GM18951 (cell line): Measurements from ENCODE around the gene ADARB2.

Experiments used
- POLR2A ChIP-seq: IDR thresholded peaks from 4 replicates; pipeline ENCODE4 v1.6.1; 2011; ENCODE audit warnings: mild to moderate bottlenecking; ENCODE audit not compliant: insufficient read length, insufficient read depth; ENCODE audit errors: extremely low read depth
- in situ Hi-C: fragments of 300-500 bp; cut with MboI; formaldehyde crosslinking; loops from one replicate; pipeline ENCODE4 v1.12.0; 2022; ENCODE audit warnings: low sequenced_read_pairs, mixed read lengths, inconsistent platforms; ENCODE audit not compliant: unreplicated experiment

Gene ADARB2

DNA sequence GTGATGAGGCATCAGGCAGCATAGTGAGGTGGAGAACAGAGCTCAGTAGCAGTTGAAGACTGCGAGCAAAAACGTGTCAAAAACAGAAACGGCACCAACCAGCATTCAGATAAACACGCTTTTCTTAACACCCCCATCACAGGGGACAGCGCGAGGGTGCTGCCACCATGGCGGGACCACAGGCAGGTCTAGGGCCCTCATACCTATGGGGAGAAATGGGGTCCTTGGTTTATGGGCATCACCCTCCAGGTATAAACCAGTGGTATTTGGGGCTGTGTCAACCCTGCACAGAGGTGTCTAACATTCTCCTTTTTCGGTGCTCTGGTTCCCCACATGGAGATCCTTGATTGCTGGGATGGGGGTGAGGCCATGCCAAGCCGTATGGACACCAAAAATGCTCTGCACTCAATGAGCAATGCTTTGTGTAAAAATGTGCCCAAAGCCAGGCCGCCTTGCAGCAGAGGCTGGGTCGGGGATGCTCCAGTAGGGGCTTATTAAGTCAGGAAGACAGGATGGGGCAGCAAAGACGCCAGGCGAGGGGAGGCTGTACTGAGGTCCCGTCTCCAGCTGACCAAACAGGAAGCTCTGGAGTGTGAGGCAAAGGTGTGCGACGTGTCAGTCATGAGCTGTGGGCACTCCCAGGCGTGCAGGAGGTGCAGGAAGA is 489.6 kb downstream of the ADARB2 start:
- in situ Hi-C loops = no loop called here
- no peak for TF ChIP-seq POLR2A

DNA sequence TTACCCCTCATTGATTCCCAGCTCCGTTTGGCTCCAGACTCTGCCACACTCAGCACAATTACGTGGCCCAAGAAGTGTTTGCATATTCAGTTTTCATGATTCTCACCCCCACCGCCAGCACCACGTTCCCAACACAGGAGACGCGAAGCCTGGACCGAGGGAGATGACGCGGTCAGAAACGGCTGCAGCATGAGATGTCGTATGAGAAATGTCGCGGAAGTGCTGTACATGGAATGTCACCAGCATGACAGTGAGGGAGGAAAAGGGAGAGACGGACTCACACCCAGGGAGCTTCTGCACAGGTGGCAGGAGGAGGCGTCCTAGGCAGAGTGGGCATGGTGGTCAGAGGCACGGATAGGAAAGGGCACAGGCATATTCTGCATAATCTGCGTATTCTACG is 492.8 kb downstream of the ADARB2 start:
- TF ChIP-seq POLR2A = no peak
- in situ Hi-C loops = no loop called here

DNA sequence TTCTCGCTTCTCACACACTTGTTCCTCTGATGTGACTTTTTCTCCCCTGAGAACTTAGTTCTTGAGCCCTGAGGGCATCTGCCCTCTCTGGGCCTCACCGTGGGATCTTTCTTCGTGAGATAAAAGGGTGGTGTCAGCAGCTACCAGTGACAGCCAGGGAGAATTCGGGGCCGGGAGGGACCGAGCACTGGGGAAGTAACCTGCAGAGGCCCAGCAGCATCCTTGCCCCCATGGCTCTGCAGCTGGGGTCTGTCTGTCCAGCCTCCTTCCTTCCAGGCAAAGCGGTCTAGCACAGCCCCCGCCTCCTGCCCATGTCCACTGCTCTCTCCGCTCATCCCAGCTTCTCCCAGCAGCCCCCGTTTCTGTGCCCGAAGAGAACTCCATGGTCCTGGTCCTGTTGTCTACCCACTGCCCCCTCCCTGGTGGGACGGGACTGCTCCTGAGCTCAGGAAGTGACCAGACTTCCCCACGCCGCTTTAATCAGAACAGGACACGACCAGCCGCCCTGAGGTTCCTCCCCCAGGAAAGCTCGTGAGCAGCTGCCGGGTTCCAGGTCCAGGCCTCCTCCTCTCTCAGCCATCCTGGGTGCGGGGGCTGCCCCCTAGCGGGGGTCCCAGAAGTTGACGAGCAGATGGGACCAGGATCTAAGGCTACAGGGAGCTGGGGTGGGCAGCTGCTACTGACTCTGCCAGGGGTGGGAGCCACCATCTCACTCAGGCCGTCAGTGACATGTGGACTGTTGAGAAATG is 493.7 kb downstream of the ADARB2 start:
- in situ Hi-C loops = no loop called here
- TF ChIP-seq POLR2A = no peak

DNA sequence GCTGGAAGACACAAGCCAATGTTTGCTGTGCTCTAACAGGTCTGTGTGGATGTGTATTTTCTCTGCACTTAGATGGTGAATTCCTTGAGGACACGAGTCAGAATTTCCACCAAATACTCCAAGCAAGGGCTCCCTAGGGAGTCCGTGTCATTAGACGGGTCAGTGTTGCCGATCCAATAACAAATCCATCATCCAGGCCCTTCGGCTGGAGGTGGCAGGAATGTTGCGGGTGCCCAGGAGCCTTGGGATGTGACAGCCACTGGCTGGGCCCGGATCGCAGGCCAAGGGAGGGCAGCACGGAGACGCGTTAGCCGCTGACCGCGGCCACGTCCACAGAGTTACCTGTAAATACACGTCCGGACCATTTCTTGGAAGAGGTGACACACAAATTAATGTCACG is 494.4 kb downstream of the ADARB2 start:
- in situ Hi-C loops = no loop called here

DNA sequence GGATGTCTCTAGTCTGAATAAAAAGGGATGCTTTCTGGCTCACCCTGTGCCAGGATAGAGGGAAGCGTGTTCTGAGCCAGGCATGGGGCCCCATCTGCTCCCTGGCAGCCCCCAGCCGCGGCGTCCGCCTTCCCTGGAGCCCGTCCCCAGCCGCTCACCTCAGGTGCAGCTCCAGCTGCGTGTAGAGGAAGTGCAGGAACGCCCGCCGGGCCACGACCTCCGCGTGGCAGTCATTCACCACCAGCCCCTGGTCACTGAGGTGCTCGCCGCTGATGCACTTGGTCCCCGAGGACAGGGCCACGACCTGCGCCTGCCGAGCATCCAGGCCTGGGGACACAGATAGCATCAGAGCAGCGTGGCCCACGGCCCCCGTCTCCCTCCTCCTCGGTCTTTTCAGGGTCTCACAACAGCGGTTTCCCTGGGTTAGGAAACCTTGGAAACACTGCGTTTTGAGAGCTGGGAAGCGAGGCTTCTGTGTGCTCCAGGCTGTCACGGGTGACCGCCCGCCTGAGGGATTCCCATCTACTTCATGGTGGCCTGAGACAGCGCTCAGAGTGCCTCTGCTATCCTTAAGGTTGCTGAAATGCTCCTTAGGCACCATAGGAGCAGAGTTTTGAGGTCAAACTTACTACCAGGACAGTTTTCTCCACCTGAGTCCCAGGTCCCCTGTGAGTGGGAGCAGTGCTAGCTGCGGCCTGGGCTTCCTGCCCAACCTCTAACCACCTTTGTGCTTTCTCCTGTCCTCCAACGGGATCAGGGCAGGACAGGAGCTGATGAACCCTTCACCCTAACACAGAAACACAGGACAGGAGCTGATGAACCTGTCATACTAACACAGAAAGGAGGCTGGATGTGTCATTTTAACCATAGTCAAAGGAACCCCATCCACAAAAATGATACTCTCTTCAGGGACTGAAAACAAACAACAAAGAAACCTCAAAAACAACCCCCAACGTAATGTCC is 495.1 kb downstream of the ADARB2 start:
- in situ Hi-C loops = no loop called here
- no peak for TF ChIP-seq POLR2A

More for the DNA sequence above, 494.4 kb downstream of the ADARB2 start:
- no peak for TF ChIP-seq POLR2A

DNA sequence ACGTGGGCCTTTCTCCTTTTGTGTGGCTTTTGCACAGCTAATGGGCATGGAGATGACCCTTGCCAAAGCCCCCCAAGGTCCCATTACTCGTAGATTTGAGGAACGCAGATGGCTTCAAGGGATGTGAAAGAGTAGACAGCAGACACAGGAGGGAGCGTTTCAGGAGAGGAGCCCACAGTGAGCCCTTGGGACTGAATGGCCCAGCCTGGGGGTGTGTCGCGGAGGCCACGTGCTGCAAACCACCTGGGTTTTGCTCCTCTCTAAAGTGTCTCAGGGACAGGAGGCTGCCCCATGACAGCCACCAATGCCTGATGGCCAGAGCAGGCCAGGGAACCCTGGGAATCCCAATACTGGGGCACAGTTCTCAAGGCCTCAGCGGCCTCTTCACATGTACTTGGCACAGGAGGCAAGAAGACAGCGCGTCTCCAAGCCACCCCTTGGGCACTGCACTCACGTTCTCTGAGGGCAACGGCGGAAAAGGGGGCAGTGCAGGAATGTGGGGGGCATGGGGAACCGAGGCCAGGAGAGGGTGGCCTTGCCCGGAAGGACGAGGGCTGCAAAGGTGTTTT is 495.9 kb downstream of the ADARB2 start:
- in situ Hi-C loops = no loop called here

DNA sequence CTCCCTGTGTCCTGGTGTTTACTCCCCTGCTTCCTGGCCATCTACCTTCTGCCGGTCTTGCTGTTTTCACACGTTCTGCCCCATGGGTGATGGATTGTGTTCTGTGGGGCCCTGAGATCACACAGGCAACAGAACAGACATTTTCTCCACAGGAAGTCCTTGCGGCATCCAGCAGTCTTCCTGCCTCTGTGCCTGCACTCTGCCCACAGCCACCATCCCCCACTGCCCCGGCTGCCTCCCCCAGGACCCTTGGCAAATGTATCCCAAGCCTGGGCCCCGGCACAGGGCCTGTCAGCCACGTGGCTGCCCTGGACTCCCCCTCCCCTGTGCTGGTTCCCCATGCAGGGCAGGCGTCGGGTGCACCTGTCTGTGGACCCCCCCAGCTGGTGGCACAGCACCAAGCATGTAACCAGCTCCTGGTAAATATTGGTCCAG is 497.0 kb downstream of the ADARB2 start:
- in situ Hi-C loops = no loop called here
- TF ChIP-seq POLR2A = no peak

More for the DNA sequence above, 495.9 kb downstream of the ADARB2 start:
- TF ChIP-seq POLR2A = no peak

DNA sequence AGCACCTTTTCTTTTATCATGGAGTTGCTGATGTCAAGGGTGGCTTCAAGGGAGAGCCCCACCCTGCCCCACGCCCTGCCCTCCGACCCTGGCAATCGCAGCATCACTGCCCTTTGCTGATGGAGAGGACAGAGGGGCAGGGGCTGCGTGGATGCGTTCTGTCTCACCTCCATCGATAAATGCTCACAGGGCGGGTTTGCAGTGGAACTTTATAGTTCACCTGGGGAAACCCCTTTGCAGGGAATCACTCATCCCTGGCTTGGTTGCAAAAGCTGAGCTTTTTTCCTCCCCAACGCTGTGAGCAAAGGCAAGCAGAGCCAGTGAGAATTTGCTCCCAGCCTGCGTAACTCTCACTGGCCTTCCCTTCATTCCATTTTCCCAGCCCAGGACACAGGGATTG is 504.3 kb downstream of the ADARB2 start:
- TF ChIP-seq POLR2A = no peak

DNA sequence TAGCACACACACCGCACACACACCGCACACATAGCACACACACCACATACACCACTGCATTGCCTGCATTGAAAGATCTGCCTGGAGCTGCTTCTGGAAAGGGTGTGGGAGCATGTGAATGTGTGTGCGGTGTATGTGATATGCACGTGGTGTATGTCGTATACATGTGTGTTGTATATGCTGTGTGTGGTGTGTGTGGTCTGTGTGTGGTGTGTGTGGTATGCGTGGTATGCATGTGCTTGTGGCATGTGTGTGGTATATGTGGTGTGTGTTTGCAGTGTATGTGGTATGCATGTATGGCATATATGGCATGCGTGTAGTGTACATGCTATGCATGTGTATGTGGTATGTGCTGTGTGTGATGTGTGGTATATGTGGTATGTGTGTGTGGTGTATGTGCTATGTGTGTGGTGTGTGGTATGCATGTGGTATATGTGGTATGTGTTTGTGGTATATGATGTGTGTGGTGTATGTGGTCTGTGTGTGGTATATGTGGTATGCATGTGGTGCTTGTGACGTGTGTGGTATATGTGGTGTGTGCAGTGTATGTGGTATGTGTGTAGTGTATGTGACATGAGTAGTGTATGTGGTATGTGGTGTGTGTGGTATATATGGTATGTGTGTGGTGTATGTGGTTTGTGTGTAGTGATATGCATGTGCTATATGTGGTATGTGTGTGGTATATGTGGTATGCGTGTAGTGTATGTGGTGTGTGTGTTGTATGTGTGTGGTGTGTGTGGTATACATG is 505.0 kb downstream of the ADARB2 start:
- no peak for TF ChIP-seq POLR2A
- in situ Hi-C loops = no loop called here

More for the DNA sequence above, 504.3 kb downstream of the ADARB2 start:
- in situ Hi-C loops = no loop called here

DNA sequence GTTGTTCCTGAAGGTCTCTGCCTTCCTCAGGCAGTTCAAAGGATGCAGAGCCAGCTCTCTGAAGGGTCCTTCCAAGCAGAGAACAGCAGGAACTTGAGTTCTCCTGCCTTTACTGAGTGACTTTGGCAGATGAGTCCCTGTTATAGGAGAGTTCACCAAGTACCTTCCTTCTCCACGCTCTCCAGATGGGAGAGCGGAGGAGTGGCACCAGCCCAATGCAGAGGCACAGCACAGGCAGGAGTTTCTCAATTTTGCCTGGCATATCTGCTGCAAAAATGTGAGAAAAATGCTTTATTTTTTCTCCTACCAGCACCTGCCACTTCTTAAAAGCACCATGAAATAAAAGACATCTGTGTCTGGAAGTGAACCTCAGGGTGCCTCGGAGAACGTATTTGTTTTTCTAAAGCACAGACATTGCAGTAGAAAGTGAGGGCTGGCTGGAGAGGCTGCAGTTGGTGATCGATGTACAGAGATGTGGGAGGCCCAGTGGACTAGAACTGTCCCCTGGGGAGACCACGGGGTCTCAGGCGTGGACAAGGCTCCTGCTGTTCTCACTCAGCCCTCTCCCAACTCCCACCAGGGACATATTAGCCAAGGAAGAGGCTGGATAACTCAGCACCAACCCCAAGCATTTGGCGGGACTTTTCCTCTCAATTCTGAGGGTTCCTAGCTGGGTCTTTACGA is 506.6 kb downstream of the ADARB2 start:
- in situ Hi-C loops = no loop called here
- TF ChIP-seq POLR2A = no peak

DNA sequence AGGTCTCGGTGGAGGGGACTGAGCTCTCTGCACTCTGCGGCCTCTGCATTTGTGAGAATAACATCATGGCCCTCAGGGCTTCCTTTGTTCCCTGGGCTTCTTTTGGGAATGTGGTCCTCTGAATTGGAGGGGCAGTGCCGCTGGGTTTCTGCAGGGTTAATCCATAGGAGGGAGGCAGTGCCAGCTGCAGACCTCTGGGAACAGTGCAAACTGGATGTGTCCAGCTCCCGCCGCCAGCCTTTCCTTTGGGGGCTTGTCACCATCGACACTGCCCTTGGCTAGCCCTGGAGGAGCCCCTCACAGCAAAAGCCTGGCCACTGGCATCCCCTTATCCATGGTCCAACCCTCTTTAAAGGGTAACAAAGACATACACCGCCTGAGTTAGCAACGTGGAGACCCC is 507.2 kb downstream of the ADARB2 start:
- in situ Hi-C loops = no loop called here
- TF ChIP-seq POLR2A = no peak

DNA sequence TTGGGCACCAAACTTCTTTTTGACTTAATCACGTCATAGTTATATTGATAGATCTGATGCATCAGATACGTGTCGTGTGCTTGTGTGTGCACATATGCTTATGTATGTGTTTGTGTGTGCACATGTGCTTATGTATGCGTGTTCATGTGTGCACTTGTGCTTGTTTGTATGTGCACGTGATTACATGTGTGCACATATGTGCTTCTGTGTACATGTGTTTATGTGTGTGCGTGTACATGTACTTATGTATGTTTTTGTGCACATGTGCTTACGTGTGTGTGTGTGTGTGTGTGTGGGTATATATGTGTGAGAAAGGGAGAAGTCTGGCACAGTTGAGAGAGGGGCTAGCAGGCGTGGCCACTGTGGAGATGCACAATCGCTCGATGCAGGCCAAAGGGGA is 507.8 kb downstream of the ADARB2 start:
- in situ Hi-C loops = no loop called here
- no peak for TF ChIP-seq POLR2A

DNA sequence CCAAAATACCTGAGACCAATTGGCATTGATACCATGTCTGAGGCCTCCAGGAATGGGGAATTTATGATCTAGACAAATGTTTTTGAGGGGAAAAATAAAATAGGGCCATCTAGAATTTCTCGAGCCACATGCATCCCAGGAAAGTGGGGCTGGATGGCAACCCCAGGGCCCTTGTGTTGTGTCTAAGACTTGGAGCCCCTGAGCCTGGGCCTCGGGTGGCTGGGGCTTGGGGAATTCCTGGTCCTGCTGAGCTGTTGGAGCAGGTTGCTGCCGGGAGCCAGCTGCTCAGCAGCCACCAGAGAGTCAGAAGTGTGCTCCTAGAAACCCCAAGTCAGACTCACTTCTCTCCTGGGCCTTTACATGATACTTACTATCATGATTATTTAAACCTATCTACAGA is 508.2 kb downstream of the ADARB2 start:
- in situ Hi-C loops = no loop called here
- TF ChIP-seq POLR2A = no peak
